Stimulated activated CD4-positive, alpha-beta T cell treated with anti-CD3 and anti-CD28 coated beads, Interleukin-12 subunit alpha, Interleukin-12 subunit beta, amount 100 ng/mL, for 48 hours (primary cell): ENCODE measurements around the gene SDHAF1.
"Not testable (repeated sequence)": the region's sequence is repeated elsewhere in the genome, so short reads cannot be mapped to it uniquely, and the experiment has no call there.

Source experiments
- DNase-seq, 3 donors: peaks; one replicate each; pipeline ENCODE4 v3.0.0-alpha.2; 2020; ENCODE audit warnings: low read depth in 2 of 3, low spot score in 1 of 3

The SDHAF1 gene

DNA sequence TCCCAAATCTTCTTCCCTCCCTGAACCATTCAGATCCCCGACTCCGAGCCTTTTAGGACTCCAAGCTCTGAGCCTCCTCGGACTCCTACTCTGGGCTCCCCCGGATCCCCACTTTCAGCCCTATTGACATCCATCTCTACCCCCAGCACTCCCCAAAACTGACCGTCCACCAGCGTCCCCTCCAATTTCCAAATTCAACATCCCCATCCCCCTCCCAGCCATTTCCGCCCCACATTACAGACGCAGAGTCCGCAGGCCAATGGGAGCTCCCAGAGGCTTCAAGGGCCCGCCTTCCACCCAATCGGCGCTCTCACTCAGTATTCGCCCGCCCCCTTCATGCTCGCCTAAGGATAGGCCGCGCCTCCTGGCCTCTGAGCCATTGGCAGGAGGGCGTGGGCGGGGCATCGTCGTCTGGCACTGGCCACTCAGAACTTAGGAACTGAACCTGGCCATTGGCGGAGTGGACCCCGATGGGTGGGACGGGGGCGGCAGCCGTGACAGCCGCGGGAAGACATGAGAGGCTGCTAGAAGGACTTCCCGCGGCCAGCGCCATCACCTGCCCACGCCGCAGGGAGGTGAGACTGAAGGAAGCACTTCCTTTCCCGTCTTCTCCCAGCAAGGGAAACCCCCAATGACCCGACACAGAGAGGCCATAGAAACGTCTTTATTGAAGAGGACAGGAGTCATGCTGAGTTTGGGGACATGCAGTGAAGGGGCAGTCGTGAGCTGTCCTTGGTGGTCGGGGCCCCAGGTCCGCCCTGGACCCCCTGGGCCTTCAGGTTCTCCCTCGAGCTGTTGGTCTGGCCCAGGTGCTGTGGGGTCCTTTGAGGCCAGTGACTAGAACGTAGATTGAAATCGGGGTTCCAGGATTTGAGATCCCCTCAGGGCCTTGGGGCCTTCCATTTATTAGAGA is 19.3 kb downstream of the SDHAF1 start, which contains the start of gene ALKBH6:
ALKBH6 (minus strand) TSS at position 202 of the 913 bp plus-strand sequence. CDS start 816 bp downstream, outside the sequence.
- peak; percentile 99 to 100 (median 100) for DNase-seq

DNA sequence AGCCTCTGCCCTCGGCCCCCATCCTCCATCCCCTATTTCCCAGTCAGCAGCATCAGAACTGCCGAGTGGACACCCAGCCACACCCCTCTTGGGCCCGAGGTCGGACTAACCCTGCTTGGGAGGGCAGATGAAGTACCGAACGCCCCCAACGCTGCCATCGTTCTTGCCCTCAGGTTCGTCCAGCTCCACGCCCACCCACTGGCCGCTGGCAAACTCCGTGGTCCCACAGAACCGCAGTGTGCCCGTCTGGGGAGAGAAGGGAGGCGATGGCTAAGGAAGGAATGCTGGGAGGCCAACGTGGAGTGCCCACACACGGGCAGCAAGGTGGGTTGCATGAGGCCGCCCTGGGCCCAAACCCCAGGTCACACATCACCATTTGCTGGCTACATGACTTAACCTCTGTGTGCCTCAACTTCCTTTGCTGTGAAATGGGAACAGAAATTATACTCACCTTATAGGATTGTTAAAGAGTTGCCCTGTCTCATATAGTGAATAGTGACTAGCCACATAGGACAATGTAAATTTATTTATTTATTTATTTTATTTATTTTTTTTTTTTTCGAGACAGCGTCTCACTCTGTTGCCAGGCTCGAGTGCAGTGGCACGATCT is 24.2 kb downstream of the SDHAF1 start:
- no peak for DNase-seq

DNA sequence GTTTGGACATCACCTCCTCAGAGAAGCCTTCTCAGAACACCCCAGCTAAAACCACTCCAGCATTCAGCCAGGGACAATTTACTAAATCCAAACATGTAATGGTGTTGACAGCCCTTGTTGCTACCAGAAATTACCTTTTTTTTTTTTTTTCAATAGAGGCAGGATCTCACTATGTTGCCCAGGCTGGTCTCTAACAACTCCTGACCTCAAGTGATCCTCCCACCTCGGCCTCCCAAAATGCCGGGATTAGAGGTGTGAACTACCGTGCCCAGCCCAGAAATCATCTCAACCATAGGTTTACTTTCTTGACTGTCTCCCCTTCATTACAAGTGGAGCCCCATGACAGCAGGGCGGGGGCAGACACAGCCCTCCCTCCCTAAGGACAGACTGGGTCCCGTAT is 28.4 kb downstream of the SDHAF1 start:
- no peak for DNase-seq

DNA sequence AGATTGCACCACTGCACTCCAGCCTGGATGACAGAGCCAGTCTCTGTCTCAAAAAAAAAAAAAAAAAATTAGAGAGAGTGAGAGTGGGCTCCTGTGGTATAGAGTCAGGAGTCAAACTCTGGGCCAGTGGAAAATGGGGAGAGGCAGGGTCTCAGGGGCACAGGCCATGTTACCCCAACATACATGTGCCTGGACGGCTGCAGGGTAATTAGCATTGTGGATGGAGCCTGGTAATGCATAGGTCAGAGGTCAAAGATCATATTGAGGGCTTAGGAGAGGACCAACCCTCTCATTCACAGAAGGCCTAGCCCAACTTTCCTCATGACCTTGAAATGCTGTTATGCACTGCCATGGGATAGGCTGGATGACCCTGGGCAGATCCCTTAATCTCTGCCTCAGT is 30.6 kb downstream of the SDHAF1 start:
- DNase-seq: no peak

DNA sequence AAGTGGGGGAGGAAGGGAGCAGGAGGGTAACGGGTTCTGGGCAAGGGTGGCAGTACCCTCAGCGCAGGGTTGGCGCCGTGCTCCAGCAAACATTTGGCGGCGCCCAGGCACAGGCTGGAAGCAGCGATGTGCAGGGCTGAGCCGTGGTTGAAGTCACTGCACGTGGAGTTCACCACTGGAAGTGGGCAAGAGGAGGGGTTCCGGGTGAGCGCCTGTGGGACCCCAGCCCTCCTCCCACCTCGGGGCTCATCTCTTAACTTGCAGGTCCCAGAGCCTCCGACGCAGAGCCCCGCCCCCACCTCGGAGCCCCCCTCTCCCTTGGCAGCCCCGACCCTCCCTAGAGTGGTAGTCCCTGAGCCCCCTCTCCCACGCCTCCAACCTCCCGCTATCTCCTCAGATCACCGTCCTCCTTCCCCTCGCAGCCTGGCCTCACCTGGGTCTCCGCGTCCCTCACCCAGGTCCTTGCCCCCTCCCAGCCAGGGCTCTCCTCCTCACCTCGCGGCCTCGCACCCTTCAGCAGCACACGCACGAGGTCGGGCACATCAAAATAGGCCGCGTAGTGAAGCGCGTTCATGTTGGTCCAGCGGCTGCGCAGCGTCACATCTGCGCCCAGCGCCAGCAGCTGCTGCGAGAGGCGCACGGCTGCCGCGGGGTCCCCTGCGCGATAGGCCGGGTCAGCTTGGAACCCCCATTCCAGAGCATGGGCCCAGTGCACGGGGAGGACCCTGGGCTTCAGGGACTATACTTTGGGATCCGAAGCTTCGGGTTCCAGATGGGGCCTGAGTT is 31.3 kb downstream of the SDHAF1 start:
- DNase-seq: no peak

DNA sequence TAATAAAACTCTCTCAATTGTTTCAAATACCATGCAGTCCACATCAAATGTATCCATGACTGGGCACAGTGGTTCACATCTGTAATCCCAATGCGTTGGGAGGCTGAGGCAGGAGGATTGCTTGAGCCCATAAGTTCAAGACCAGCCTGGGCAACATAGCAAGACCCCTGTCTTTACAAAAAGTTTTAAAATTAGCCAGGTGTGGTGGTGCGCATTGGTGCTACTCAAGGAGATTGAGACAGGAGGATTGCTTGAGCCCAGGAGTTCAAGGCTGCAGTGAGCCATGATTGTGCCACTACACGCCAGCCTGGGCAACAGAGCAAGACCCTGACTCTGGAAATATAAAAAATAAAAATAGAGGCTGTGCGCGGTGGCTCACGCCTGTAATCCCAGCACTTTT is 32.7 kb downstream of the SDHAF1 start:
- DNase-seq: no peak

DNA sequence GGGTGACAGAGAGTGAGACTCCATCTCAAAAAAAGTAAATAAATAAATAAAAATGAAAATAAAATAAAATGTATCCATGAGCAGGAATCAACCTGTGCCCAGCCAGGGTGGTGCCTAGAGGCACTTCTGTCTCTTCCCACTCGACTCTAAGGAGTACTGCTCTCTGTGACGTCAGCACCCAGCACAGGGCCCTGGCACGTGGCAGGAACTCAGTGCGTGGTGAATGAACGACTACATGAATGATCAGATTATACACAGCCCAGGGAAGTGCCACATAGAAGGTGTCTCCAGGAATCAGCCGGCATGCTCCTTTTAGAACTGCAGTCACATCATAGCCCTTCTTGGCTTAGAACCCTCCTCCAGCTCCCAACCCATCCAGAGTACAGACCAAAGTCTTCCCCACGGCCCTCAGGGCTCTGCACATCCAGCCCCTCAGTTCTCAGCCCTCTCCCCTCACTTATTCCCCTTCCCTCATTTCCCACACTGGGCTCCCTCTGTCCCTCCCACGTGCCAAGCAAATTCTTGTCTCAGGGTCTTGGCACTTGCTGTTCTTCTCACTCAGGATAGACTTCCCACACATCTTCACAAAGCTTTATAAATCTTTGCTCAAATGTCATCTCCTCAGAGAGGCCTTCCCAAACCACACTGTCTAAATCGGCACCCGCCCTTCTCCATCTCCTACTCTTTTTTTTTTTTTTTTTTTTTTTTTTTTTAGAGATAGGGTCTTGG is 33.5 kb downstream of the SDHAF1 start:
- no peak for DNase-seq

DNA sequence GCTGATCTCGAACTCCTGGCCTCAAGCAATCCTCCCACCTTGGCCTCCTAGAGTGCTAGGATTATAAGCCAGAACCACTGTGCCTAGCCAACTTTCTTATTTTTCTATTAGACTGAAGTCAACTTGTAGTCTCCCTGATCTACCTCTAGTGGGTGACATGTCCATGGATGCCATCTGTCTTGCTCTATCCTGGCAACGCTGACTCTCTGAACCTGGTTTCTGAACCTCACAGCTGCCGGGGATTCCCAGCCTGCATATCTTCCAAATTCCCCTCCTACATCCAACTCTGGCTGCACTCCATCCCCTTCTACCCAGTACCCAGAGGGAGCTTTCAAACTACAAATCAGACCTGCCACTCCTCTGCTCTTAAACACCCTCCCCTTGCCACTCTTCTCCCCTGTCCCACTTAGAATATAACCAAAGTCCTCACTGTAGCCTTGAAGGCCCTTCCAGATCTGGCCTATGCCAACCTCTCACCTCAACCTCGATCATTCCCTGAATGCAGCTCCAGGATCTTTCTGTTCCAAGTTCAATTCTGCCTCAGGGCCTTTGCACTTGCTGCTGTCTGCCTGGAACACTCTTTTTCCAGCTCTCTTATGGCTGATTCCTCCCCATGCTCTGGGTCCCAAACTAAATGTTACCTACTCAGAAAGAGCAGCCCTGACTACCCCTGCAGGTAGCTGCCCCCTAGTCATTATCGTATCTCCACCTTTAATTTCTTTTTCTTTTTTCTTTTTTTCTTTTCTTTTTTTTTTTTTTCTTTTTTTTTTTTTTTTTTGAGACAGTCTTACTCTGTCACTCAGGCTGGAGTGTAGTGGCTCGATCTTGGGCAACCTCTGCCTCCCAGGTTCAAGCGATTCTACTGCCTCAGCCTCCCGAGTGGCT is 35.5 kb downstream of the SDHAF1 start:
- DNase-seq: no peak

DNA sequence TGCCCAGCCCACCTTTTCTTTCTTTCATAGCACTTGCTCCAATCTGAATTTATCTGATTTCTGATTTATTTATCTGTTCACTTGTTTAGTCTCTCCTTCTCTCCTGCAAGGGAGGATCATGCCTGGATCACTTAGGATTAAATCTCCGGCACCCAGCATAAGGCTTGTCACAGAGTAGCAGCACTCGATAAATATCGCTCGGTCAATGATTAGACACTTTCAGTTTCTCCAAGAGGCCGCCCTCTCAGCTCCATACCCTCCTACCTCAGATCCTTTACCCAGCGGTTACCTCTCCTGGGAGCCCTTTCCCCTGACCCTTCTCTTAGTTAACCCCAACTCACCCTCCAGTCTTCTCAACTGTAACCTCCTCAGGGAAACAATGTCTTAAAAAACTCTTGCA is 36.3 kb downstream of the SDHAF1 start:
- DNase-seq: no peak

DNA sequence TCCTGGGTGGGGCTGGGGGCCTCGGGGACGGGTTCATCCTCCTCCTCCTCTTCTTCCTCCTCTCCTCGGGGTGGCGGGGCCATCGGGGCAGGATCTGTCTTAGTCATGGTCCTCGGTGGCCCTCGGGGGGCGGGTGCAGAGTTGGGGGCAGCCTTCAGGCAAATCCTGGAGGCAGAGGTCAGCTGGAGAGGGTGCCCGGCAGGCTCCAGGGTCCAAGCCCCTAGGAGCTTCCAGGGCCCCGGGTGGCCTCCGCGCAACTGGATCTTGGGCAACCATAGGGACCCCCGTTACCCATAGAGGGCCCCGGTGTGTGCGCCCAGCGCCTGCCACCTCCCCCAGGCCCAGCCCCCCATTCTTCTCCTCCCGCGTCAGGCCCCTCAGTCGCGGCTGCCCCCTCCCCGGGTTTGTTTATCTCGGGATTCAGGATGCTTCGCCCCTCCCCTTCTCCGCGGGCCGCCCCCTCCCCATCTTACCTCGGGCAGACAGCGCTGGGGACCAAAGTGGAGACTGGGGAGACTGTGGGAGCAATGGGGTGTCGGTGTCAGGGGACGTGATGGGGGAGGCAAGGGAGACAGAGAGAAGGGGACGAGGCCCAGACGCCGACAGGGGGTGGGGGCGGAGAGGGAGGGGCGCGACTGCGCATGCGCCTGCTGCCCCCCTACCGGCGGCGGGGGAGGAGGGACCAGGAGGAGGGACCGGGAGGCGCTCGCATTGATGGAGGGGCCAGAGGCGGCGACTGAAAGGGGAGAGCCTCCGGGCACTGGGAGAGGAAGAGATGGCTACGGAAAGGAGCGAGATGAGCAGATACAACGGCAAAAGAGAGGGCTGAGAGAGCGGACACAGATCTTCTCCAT is 37.5 kb downstream of the SDHAF1 start, which contains the start of gene CLIP3:
CLIP3 (minus strand) TSS at position 623 of the 854 bp plus-strand sequence; CDS start at position 107, 516 bp downstream.
- peak in 2 of 3 donors; percentile 16 for DNase-seq

DNA sequence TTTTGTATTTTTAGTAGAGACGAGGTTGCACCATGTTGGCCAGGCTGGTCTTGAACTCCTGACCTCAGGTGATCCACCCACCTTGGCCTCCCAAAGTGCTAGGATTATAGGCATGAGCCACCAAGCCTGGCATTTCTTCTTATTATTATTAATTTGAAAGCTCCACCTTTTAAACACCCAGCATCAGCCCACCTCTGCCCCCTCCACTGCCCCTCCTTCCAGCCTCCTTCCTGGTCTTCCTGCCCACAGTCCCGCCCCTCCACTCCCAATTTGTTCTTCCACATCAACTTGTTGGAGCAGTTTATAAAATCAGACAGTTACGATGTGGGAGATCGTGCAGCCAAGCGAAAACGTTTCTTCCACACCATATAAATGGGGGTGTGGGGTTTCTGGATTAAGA is 45.5 kb downstream of the SDHAF1 start:
- no peak for DNase-seq

DNA sequence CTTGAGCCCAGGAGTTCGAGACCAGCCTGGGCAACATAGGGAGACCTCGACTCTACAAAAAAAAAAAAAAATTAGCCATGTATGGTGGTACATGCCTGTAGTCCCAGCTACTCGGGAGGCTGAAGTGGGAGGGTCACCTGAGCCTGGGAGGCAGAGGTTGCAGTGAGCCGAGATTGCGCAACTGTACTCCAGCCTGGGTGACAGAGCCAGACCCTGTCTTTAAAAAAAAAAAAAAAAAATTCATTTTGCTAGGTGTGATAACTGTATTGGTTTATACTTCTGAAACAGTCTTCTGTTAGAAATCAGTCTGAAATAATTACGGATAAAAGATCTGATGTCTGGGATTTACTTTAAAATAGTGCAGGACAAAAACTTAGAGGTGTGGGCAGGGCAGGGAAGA is 46.1 kb downstream of the SDHAF1 start:
- DNase-seq: not testable (repeated sequence)

DNA sequence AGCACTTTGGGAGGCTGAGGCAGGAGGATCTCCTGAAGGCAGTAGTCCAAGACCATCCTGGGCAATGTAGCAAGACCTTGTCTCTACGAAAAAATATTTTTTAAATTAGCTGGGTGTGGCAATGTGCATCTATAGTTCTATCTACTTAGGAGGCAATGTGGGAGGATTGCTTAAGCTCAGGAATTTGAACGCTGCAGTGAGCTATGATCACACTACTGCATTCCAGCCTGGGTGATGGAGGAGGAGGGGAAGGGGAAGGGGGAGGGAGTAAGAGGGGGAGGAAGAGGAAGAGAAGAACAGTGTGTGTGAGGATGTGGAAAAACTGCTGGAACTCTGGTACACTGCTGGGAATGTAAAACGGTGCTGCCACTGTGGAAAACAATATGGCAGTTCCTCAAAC is 46.8 kb downstream of the SDHAF1 start:
- no peak for DNase-seq

DNA sequence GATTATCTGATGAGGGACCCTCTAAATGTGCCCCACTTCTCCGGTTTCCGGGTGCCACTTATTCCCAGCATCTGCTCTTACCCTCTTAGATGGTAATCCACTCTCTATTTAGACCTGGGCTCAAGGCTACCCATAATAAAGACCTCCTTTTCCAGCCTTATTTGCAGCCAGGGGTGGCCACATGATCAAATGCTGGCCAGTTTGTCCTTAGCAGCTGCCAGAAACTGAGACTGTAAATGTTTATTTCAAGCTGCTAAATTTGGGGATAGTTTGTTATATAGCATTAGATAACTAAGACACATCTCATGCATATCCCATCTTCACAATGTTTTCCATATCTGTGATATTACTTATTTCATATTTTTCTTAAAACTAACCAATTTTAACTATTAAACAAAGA is 49.0 kb downstream of the SDHAF1 start:
- no peak for DNase-seq
